Adrenal gland (tissue), 5 donors: ENCODE results near the gene AKT3.

Source experiments
- CTCF ChIP-seq, 6 experiments: fragments of 450-650 bp in 4 of 6; fragments of 200-600 bp in 2 of 6; sonication (generic) in 1 of 6; IDR thresholded peaks; 1 replicate in 5 of 6; 2 replicates in 1 of 6; pipeline versions ENCODE4 v1.5.1 to v1.8.0; 2016 to 2021; ENCODE audit warnings: antibody characterized with exemption in 6 of 6, mild to moderate bottlenecking in 2 of 6, moderate library complexity in 1 of 6
- POLR2A ChIP-seq, 2 donors: fragments of 450-650 bp; IDR thresholded peaks; one replicate each; pipeline ENCODE4 v1.6.1; 2017; ENCODE audit warnings: antibody characterized with exemption in 2 of 2, mild to moderate bottlenecking in 2 of 2, moderate library complexity in 1 of 2
- donor health status: DM: no; HTN: no; CAD: no.

GRCh38 chr1:243723050-243723449 is 127.0 kb downstream of the AKT3 start:
- TF ChIP-seq CTCF (IDR thresholded peaks at IDR 0.05) (no peak), POLR2A (IDR thresholded peaks at IDR 0.05) (no peak)
